ENCODE data around the gene DGCR8.

GRCh38 chr22:20123366-20124082, 43.5 kb downstream of the DGCR8 start:
- TF ChIP-seq CTCF (IDR thresholded peaks at IDR 0.05) (no peak), POLR2A (IDR thresholded peaks at IDR 0.05) (no peak), POLR2AphosphoS5 (IDR thresholded peaks at IDR 0.05) (no peak), EP300 (IDR thresholded peaks at IDR 0.05) (no peak)
